Fibroblast of pulmonary artery (primary cell): ENCODE data around the gene DNMT3A.

Experiments
- DNase-seq: peaks from one replicate; pipeline ENCODE4 v3.0.0-alpha.2; 2010; ENCODE audit warnings: low read depth
- H3K4me3 ChIP-seq: replicated peaks from 2 replicates; pipeline ENCODE4 v1.5.1; 2011; ENCODE audit warnings: low read depth, mild to moderate bottlenecking, control low read depth, low read length, moderate library complexity
- CTCF ChIP-seq: IDR thresholded peaks from 2 replicates; pipeline ENCODE4 v1.5.1; 2011; ENCODE audit warnings: mild to moderate bottlenecking, control low read depth, low read length, inconsistent platforms; ENCODE audit errors: missing control alignments

Gene DNMT3A

GRCh38 chr2:25188405-25188804 lies 153.3 kb downstream of the DNMT3A start:
- no peak for TF ChIP-seq CTCF
- no peak for DNase-seq

GRCh38 chr2:25187729-25188350 lies 153.9 kb downstream of the DNMT3A start:
- no peak for TF ChIP-seq CTCF
- no peak overlapping the region for H3K4me3 ChIP-seq
- no peak for DNase-seq

More at GRCh38 chr2:25188405-25188804, 153.3 kb downstream of the DNMT3A start:
- H3K4me3 ChIP-seq = no peak overlapping the region

GRCh38 chr2:25184254-25184653 lies 157.5 kb downstream of the DNMT3A start:
- DNase-seq = no peak
- H3K4me3 ChIP-seq = no peak overlapping the region
- no peak for TF ChIP-seq CTCF

GRCh38 chr2:25178976-25179375 lies 162.7 kb downstream of the DNMT3A start:
- DNase-seq = no peak
- no peak overlapping the region for H3K4me3 ChIP-seq
- TF ChIP-seq CTCF = no peak
